Measurements from ENCODE around the gene FRS2.

The FRS2 gene

DNA sequence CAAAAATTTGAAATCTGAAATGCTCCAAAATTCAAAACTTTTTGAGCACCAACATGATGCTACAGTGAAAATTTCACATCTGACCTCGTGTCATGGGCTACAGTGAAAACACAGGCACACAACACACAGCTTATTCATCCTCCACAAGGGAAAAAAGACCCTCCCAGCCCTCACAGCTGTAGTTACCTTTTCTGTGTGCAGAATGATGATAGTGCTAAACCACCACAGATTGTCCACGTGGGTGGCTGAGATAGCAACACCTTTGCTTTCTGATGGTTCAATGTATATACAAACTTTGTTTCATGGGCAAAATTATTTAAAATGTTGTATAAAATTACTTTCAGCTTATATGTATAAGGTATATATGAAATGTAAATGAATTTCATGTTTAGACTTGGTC is 46.8 kb downstream of the FRS2 start:
- H3K27ac ChIP-seq, result no peak overlapping the region
- no peak for DNase-seq (ENCODE audit: low spot score)
- TF ChIP-seq, protein P1, sequence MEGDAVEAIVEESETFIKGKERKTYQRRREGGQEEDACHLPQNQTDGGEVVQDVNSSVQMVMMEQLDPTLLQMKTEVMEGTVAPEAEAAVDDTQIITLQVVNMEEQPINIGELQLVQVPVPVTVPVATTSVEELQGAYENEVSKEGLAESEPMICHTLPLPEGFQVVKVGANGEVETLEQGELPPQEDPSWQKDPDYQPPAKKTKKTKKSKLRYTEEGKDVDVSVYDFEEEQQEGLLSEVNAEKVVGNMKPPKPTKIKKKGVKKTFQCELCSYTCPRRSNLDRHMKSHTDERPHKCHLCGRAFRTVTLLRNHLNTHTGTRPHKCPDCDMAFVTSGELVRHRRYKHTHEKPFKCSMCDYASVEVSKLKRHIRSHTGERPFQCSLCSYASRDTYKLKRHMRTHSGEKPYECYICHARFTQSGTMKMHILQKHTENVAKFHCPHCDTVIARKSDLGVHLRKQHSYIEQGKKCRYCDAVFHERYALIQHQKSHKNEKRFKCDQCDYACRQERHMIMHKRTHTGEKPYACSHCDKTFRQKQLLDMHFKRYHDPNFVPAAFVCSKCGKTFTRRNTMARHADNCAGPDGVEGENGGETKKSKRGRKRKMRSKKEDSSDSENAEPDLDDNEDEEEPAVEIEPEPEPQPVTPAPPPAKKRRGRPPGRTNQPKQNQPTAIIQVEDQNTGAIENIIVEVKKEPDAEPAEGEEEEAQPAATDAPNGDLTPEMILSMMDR (conservative IDR thresholded peaks at IDR 0.05; ENCODE audit: low read depth), result no peak
- ChIA-PET CTCF (interaction anchor here (0.7 kb wide), 1 partner anchor 26 kb away, joined by 7 read pairs; no protein-coding TSS in a partner anchor), POLR2A (ENCODE audit: low non-redundant PET) (no interaction called here)

DNA sequence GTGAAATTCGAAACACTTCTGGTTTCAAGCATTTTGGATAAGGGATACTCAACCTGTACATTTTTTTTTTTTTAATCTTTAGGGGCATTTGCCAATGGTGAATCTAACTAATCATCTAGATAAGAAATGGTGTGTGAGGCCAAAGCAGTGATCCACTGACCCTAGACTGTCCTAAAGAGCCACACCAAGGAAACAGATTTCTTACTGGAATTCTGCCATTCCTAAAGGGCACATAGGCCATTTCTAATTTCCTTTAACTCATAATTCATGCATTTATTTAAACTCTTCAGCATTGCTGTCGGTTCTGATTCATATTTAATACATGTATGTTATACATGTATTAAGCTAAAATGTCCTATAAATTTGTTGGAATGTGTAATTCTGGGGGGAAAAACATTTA is 47.2 kb downstream of the FRS2 start:
- DNase-seq (ENCODE audit: low spot score), result no peak
- H3K27ac ChIP-seq, result no peak overlapping the region
- ChIA-PET POLR2A (ENCODE audit: low non-redundant PET) (no interaction called here), CTCF (interaction anchor here (0.7 kb wide), 1 partner anchor 26 kb away, joined by 7 read pairs; no protein-coding TSS in a partner anchor)
- TF ChIP-seq, protein P1 (conservative IDR thresholded peaks at IDR 0.05; ENCODE audit: low read depth), result no peak

DNA sequence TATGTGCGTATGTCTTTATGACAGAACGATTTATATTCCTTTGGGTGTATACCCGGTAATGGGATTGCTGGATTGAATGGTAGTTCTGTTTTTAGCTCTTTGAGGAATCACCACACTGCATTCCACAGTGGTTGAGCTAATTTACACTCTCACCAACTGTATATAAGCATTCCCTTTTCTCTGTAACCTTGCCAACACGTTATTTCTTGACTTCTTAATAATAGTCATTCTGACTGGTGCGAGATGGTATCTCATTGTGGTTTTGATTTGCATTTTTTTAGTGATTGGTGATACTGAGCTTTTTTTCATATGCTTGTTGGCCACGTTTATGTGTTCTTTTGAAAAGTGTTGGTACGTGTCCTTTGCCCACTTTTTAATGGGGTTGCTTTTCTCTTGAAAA is 49.7 kb downstream of the FRS2 start:
- no peak overlapping the region for H3K27ac ChIP-seq
- ChIA-PET CTCF (no interaction called here), POLR2A (ENCODE audit: low non-redundant PET) (no interaction called here)
- TF ChIP-seq, protein P1 (conservative IDR thresholded peaks at IDR 0.05; ENCODE audit: low read depth), result no peak
- no peak for DNase-seq (ENCODE audit: low spot score)

DNA sequence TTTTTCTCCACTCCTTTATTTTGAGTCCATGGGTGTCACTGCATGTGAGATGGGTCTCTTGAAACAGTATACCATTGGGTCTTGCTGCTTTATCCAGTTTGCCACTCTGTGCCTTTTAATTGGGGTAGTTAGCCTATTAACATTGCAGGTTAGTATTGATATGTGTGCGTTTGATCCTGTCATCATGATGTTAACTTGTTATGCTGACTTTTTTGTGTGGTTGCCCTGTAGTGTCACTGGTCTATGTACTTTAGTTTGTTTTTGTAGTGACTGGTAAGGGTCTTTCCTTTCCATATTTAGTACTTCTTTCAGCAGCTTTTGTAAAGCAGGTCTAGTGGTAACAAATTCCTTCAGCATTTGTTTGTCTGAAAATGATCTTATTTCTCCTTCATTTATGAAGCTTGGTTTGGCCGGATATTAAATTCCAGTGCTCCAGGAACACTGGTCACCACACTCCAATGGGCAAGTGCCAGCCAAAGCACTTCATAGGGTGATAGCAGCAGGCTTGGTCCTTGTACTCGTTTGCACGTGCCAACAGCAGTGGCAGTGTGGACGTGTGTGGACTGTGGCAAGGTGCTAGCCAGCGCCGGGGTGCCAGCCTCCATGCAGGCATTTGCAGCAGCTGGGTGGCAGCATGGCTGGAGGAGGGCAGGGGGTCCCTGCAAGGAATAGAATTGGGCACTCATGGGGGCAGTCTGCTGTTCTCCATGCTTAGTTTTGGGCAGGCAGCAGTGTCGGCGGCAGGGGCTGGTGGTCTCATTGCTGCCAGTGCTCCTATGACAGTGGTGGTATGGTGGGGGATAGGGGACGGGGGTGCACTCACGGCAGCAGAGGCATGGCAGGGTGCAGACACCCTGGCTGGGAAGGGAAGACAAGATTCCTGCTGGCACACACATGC is 53.5 kb downstream of the FRS2 start:
- POLR2A ChIA-PET (ENCODE audit: low non-redundant PET), result interaction anchor here (0.7 kb wide), 1 partner anchor 26 kb away, joined by 3 read pairs; no protein-coding TSS in a partner anchor
- CTCF ChIA-PET, result interaction anchor here (0.6 kb wide), 1 partner anchor 30 kb away, joined by 4 read pairs; no protein-coding TSS in a partner anchor

DNA sequence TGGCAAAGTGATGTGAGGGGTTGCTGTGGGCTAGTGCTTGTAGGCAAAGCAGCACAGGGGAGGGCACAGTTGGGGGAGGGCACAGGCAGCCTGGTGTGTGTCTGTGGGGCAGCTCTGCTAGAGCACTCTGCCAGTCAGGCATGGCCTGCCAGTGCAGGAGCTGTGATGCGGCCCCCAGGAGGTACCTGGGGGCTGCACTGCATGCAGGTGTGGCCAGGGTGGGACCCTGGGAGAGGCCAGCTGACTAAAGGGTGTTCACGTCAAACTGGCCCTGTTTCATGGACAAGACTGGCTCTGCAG is 54.1 kb downstream of the FRS2 start:
- CTCF ChIA-PET, result interaction anchor here (0.6 kb wide), 1 partner anchor 31 kb away, joined by 4 read pairs; no protein-coding TSS in a partner anchor
- no peak for DNase-seq (ENCODE audit: low spot score)
- POLR2A ChIA-PET (ENCODE audit: low non-redundant PET), result no interaction called here
- H3K27ac ChIP-seq, result peak overlapping the region; percentile 38; the same call in 1 of the 2 replicates
- TF ChIP-seq, protein P1 (conservative IDR thresholded peaks at IDR 0.05; ENCODE audit: low read depth), result no peak

More for the DNA sequence above, 53.5 kb downstream of the FRS2 start:
- TF ChIP-seq, protein P1 (conservative IDR thresholded peaks at IDR 0.05; ENCODE audit: low read depth), result no peak
- no peak overlapping the region for H3K27ac ChIP-seq
- DNase-seq (ENCODE audit: low spot score), result no peak

DNA sequence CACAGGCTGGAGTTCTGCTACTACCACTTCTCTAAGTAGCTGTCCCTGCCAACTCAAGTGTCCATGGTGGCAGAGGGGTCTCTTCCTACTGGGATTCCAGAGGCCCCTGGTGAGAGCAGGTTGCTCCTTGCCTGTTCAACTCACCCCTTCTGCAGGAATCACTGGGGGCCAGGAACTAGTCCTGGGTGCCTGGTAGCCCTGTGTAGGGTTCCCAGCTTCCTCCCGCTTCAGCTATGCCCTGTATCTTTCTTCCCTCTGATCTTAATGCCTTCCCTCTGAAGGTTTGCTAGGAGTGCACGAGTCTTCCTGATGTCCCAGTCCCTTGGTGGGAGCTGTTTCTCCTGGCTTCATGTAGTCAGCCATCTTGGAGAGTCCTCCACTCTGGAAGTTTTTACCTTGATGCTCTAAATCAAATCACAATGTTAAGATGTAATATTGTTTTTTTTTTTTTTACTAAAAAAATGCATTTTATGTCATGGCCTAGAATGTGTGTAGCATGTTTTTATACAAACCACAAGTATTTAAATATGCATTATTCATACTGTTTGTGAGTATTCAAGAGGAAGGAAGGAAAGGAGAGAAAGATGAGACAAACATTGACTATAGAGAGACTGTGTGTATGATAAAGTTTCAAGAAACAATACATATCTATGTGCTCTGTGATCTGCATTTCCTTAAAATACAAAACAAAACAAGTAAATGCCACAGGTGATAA is 54.7 kb downstream of the FRS2 start:
- ChIA-PET CTCF (no interaction called here), POLR2A (ENCODE audit: low non-redundant PET) (no interaction called here)
- no peak for DNase-seq (ENCODE audit: low spot score)
- H3K27ac ChIP-seq, result peak overlapping the region; percentile 38; the same call in 1 of the 2 replicates
- TF ChIP-seq, protein P1 (conservative IDR thresholded peaks at IDR 0.05; ENCODE audit: low read depth), result no peak

All from RWPE1 (cell line).